ENCODE data around the gene THOC1.

- TF ChIP-seq POLR2A (IDR thresholded peaks at IDR 0.05) (no peak), POLR2AphosphoS5 (IDR thresholded peaks at IDR 0.05) (no peak)
- TF ChIP-seq, protein P1, sequence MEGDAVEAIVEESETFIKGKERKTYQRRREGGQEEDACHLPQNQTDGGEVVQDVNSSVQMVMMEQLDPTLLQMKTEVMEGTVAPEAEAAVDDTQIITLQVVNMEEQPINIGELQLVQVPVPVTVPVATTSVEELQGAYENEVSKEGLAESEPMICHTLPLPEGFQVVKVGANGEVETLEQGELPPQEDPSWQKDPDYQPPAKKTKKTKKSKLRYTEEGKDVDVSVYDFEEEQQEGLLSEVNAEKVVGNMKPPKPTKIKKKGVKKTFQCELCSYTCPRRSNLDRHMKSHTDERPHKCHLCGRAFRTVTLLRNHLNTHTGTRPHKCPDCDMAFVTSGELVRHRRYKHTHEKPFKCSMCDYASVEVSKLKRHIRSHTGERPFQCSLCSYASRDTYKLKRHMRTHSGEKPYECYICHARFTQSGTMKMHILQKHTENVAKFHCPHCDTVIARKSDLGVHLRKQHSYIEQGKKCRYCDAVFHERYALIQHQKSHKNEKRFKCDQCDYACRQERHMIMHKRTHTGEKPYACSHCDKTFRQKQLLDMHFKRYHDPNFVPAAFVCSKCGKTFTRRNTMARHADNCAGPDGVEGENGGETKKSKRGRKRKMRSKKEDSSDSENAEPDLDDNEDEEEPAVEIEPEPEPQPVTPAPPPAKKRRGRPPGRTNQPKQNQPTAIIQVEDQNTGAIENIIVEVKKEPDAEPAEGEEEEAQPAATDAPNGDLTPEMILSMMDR (IDR thresholded peaks at IDR 0.05 in 8 of 11, conservative IDR thresholded peaks at IDR 0.05 in 3 of 11) = no peak
These were observed 55.1 kb downstream of the THOC1 start for GRCh38 chr18:212780-213179.

All from spleen (tissue), 7 donors.